Measurements from ENCODE around the gene GRSF1. TPM values are rescaled to one million over a fixed set of nuclear protein-coding genes. Genes with fewer than 3 reads are reported as not detected.

The GRSF1 gene
- total and polyA plus RNA-seq, 10 donors, result 31.1 to 48.2 (median 39.6) TPM

- 0 to 1% (median 0%) methylated on average over 35 to 80 of the region's 80 CpGs for WGBS, 5 donors
- H3K27ac ChIP-seq, result peak overlapping the region; percentile 80 to 97 (median 94)
- intact Hi-C loops (cut with DNase I; ENCODE audit: low total_unique reads), result loop anchor here (10.0 kb wide), 1 partner anchor 134 kb away; no protein-coding TSS in a partner anchor
- TF ChIP-seq POLR2A (IDR thresholded peaks at IDR 0.05) (no peak), POLR2AphosphoS5 (IDR thresholded peaks at IDR 0.05) (peak in 2 of 3 donors; percentile 53 to 76), CTCF (IDR thresholded peaks at IDR 0.05 in 8 of 11, conservative IDR thresholded peaks at IDR 0.05 in 3 of 11) (peak in 1 of 11 experiments; percentile 10)
- H3K4me1 ChIP-seq, result peaks cover 14 to 47% (median 32%) of the 10 kb centered on the region in 6 donors
- H3K27me3 ChIP-seq (replicated peaks in 1 of 7), result no peaks in the 10 kb centered on the region
- peak overlapping the region; percentile 51 to 99 (median 84) for H3K4me3 ChIP-seq
- peak; percentile 93 for DNase-seq
- H3K36me3 ChIP-seq, result peaks cover 0 to 22% (median 15%) of the 10 kb centered on the region in 6 donors
- H3K9me3 ChIP-seq, result no peaks in the 10 kb centered on the region
Observed at GRCh38 chr4:70838666-70839588, 763 bp downstream of the GRSF1 start.

GRCh38 chr4:70838204-70838603 is 1.5 kb downstream of the GRSF1 start:
- peak overlapping the region; percentile 51 to 99 (median 84) for H3K4me3 ChIP-seq
- peak overlapping the region in 7 of 8 donors; percentile 88 to 97 (median 95) for H3K27ac ChIP-seq
- peaks cover 14 to 46% (median 34%) of the 10 kb centered on the region in 6 donors for H3K4me1 ChIP-seq
- H3K36me3 ChIP-seq, result peaks cover 0 to 29% (median 18%) of the 10 kb centered on the region in 6 donors
- no peaks in the 10 kb centered on the region for H3K9me3 ChIP-seq
- intact Hi-C loops (cut with DNase I; ENCODE audit: low total_unique reads), result loop anchor here (10.0 kb wide), 1 partner anchor 133 kb away; no protein-coding TSS in a partner anchor
- TF ChIP-seq CTCF (IDR thresholded peaks at IDR 0.05 in 8 of 11, conservative IDR thresholded peaks at IDR 0.05 in 3 of 11) (no peak), POLR2AphosphoS5 (IDR thresholded peaks at IDR 0.05) (no peak), POLR2A (IDR thresholded peaks at IDR 0.05) (no peak)
- H3K27me3 ChIP-seq (replicated peaks in 1 of 7), result no peaks in the 10 kb centered on the region
- WGBS, 5 donors, result 29 to 47% (median 41%) methylated on average over 2 to 4 of the region's 4 CpGs
- no peak for DNase-seq

- TF ChIP-seq CTCF (IDR thresholded peaks at IDR 0.05 in 8 of 11, conservative IDR thresholded peaks at IDR 0.05 in 3 of 11) (no peak), POLR2A (IDR thresholded peaks at IDR 0.05) (no peak), POLR2AphosphoS5 (IDR thresholded peaks at IDR 0.05) (no peak)
- Histone ChIP-seq H3K36me3 (peaks cover 0 to 50% (median 39%) of the 10 kb centered on the region in 6 donors), H3K4me3 (no peak overlapping the region), H3K27me3 (replicated peaks in 1 of 7) (no peaks in the 10 kb centered on the region), H3K4me1 (peaks cover 14 to 38% (median 34%) of the 10 kb centered on the region in 6 donors), H3K27ac (no peak overlapping the region), H3K9me3 (no peaks in the 10 kb centered on the region)
- intact Hi-C loops (cut with DNase I; ENCODE audit: low total_unique reads), result loop anchor here (10.0 kb wide), 1 partner anchor 131 kb away; no protein-coding TSS in a partner anchor
- WGBS, 5 donors, result 14 to 28% (median 24%) methylated on average over 2 of the region's 2 CpGs
- no peak for DNase-seq
Observed at GRCh38 chr4:70836081-70836480, 3.6 kb downstream of the GRSF1 start.

- Histone ChIP-seq H3K4me1 (peaks cover 14 to 36% (median 32%) of the 10 kb centered on the region in 6 donors), H3K36me3 (peaks cover 0 to 74% (median 59%) of the 10 kb centered on the region in 6 donors), H3K4me3 (no peak overlapping the region), H3K27me3 (replicated peaks in 1 of 7) (no peaks in the 10 kb centered on the region), H3K9me3 (no peaks in the 10 kb centered on the region), H3K27ac (no peak overlapping the region)
- no peak for DNase-seq
- 94 to 100% (median 97%) methylated on average over 1 of the region's 1 CpG for WGBS, 5 donors
- intact Hi-C loops (cut with DNase I; ENCODE audit: low total_unique reads), result loop anchor here (10.0 kb wide), 1 partner anchor 129 kb away; no protein-coding TSS in a partner anchor
- TF ChIP-seq POLR2A (IDR thresholded peaks at IDR 0.05), result no peak
- no peak for TF ChIP-seq CTCF (IDR thresholded peaks at IDR 0.05 in 8 of 11, conservative IDR thresholded peaks at IDR 0.05 in 3 of 11)
- no peak for TF ChIP-seq POLR2AphosphoS5 (IDR thresholded peaks at IDR 0.05)
Observed at GRCh38 chr4:70833675-70834074, 6.0 kb downstream of the GRSF1 start.

Data from spleen (tissue), 11 donors.